GM21717 (cell line): Measurements from ENCODE around the gene TRMT10B.
A peak's percentile ranks its signal among the peaks of the same experiment; 100 is the strongest.
"Not testable (repeated sequence)": the region's sequence is repeated elsewhere in the genome, so short reads cannot be mapped to it uniquely, and the experiment has no call there.

ENCODE experiments used
- ATAC-seq: cut with Tn5 transposase; IDR thresholded peaks from one replicate; pipeline ENCODE4 v1.9.1; 2021; ENCODE audit warnings: mild to moderate bottlenecking, moderate library complexity; ENCODE audit not compliant: unreplicated experiment

TRMT10B gene

DNA sequence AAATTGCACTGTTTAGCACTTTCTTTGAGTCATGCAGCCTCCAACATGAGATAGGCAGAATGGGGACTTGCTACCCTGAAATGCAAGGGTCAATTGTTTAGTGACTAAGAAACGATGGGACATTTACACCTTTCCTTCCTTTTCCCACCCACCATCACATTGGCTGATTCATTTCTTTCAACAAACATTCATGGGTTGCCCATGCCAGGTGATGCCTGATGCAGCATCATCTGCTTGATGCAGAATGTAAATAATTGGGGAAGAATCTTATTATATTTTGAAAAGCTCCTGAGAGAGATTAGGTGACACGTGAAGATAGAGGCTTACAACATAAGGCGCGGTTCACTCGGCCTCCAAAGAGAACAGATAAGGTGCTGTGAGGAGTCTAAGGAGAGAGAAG, 4.5 kb upstream of the TRMT10B start:
- ATAC-seq: no peak

DNA sequence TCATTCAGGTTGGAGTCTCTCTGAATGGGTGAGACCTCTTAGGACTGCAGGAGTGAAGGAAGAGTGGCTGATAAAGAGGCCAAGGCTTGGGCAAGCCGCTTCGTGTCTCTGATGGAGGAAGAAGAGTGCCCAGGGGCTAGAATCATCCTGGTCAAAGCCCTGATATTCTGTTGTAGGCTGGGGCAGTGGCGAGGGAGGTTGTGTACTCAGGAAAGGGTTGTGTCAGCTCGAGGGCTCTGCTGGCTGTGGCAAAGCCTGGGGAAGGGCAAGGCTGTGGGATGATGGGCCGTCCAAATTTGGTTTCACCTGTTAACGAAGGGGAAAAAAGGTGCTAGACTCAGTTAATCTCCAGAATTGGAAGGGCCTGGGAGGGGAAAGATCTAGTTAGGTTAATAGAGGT, 2.4 kb upstream of the TRMT10B start:
- ATAC-seq: no peak

DNA sequence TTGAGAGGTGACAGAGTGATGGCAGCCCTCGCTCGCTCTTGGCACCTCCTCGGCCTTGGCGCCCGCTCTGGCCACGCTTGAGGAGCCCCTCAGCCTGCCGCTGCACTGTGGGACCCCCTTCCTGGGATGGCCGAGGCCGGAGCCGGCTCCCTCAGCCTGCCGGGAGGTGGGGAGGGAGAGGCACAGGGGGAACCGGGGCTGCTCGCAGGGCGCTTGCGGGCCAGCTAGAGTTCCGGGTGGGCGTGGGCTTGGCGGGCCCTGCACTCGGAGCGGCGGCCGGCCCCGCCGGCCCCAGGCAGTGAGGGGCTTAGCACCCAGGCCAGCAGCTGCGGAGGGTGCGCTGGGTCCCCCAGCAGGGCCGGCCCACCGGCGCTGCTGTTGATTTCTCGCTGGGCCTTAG, 1.9 kb upstream of the TRMT10B start:
- not testable (repeated sequence) for ATAC-seq

DNA sequence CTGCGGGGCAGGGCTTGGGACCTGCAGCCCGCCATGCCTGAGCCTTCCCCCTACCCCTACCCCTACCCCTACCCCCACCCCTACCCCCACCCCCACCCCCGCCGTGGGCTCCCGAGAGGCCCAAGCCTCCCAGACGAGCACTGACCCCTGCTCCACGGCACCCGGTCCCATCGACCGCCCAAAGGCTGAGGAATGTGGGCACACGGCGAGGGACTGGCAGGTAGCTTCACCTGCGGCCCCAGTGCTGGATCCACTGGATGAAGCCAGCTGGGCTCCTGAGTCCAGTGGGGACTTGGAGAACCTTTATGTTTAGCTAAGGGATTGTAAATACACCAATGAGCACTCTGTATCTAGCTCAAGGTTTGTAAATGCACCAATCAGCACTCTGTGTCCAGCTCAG, 1.5 kb upstream of the TRMT10B start:
- ATAC-seq: not testable (repeated sequence)

DNA sequence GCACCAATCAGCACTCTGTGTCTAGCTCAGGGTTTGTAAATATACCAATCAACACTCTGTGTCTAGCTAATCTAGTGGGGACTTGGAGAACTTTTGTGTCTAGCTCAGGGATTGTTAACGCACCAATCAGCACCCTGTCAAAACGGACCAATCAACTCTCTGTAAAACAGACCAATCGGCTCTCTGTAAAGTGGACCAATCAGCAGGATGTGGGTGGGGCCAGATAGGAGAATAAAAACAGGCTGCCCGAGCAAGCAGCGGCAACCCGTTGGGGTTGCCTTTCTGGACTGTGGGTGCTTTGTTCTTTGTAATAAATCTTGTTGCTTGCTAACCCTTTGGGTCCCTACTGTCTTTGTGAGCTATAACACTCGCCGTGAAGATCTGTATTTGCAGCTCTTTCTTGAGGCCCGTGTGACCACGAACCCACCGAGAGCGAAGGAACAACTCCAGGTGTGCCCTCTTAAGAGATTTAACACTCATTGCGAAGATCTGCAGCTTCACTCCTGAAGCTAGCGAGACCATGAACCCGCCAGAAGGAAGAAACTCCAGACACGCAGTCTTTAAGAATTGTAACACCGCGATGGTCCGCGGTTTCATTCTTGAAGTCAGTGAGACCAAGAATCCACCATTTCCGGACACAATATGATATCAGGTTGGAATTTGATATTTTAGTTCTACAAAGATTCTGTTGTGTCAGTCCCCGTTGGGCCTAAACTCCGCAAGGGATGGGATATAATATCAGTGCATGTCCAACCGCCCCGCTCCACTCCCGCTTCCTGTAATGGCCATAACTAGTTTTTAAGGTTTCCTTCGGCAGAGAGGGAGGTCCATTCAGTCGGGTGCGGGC, 740 bp upstream of the TRMT10B start:
- ATAC-seq: no peak

DNA sequence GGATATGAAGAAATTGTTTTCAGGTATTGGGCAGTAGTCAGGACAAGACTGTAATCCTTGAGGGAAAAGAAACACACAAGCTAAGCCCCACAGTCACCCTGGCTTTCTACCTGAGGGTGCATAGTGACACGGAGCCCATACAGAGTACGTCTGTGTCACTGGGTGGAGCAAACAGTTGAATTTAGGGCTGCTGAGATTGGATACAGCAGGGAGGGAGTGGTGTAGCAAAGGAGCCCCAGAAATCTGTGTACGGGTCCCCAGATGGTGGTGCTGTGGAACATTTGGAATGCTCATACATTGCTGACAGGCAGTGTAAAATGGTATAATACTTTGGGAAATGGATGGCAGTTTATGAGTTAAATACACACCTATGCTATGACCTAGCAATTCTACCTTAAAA, 5.1 kb downstream of the TRMT10B start:
- ATAC-seq: no peak

DNA sequence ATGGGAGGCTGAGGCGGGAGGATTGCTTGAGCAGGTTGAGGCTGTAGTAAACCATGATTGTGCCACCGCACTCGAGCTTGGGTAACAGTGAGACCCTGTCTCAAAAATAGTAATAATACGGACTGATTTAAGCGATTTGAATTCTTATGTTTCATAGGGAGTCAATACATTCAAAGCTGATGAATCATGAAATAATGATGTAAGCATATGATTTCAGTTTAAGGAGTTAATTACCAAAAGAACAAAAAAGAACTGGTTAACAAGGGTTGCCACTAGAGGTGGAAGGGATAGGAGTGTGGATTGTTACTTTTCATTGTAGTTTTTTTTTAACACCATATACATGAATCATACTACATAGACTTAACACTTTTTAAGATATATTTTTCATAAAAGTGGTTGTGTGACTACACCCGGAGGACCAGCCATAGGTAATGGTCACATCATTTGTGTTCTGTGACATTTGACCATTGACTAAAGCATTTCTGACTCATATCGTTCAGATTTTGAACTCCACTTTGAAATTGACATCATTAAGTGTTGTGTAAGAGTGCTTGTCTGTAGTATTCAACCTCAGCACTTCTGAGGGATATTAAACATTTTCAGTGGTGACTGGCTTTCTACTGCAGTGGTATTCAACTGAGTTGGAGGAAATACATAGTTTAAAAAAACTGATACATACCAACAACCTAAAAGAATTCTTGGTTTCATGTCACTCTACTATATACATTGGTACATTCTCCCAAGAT, 7.0 kb downstream of the TRMT10B start:
- ATAC-seq: no peak

DNA sequence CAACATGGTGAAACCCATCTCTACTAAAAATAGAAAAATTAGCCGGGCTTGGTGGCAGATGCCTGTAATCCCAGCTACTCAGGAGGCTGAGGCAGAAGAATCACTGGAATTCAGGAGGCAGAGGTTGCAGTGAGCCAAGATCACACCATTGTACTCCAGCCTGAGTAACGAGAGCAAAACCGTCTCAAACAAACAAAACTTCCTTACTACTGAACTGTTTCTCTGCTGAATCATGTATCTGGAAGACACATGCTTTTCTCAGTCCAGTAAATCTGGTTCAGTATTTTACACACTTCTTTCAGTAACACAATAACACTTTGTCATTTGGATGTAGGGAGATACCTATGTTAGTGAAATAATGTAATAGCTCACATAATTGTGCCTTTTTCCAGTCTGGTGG, 7.9 kb downstream of the TRMT10B start:
- no peak for ATAC-seq

DNA sequence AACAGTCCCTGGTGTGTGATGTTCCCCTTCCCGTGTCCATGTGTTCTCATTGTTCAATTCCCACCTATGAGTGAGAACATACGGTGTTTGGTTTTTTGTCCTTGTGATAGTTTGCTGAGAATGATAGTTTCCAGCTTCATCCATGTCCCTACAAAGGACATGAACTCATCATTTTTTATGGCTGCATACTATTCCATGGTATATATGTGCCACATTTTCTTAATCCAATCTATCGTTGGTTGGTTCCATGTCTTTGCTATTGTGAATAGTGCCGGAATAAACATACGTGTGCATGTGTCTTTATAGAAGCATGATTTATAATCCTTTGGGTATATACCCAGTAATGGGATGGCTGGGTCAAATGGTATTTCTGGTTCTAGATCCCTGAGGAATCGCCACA, 11.7 kb downstream of the TRMT10B start:
- not testable (repeated sequence) for ATAC-seq

DNA sequence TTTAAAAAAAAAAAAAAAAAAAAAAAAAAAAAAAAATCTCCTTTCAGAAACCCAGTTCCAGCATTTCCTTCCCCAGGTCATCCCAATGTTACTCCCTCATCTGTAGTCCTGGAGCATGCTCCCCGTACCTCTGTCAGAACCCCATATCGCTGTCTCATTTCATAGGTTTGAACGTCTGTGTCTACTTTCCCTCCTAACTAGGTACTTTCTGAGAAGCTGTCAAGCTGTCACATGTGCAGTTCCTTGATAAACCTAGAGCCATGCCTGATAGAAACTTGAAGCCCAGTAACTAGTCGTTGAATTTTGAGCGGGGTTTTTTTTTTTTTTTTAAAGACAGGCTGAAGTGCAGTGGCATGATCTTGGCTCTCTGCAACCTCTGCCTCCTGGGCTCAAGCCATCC, 15.7 kb downstream of the TRMT10B start:
- no peak for ATAC-seq

DNA sequence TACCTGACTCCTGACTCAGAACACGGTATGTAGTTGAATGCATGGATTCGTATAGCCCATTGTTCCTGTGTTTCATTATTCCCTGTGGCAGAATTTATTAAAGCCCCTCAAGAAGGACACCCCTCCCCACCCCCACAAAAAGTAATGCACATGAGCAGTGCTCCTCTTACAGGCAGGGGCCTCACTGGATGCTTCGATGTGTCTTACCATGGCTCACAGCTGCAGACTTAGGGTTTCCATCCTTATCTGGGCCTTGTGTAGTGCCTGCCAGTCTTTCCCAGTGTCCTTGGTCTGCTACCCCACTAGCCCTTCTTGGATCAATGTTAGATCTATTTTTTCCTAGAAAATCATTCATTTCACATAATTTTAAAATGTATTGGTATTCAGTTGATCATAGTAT, 16.4 kb downstream of the TRMT10B start:
- no peak for ATAC-seq

DNA sequence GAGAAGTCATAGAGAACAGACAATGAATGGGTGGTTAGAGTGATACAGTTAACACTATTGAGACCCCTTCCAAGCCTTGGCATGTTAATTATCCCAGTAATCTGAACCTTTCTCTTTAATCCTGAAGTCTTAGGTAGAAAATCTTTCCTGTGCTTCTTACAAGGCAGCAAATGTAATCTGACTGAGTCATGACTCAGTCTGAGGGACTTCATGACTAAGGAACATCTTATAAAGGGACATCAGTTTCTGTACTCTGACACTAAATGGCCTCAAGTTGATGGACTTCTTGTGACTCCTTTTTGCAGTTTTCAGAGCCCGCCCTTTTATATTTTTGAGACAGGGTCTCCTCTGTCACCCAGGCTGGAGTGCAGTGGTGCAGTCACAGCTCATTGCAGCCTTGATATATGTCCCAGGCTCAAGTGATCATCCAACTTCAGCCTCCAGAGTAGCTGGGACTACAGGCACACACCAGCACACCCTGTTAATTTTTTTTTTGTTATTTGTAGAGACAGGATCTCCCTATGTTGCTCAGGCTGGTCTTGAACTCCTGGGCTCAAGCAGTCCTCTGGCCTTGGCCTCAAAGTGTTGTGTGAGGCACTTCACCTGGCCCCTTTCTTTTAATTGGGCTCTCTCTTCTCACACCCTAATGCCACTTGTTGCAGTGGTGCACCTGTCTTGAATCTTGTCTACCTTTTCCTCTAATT, 21.8 kb downstream of the TRMT10B start:
- no peak for ATAC-seq

DNA sequence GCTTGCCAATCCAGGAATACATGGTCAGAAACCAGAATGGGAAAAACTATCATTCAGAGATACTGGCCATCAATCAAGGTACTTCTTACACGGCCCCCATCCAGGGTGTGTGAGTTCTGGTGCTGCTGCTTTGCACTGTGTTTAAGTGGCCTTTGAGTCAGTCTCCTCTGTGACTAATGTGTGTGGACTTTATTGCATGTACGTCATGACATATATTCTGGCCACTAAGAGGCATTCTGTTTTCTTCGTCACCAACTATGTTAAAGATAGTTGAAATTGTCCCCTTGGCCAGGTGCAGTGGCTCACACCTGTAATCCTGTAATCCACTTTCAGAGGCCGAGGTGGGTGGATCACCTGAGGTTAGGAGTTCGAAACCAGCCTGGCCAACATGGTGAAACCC, 22.7 kb downstream of the TRMT10B start:
- no peak for ATAC-seq

DNA sequence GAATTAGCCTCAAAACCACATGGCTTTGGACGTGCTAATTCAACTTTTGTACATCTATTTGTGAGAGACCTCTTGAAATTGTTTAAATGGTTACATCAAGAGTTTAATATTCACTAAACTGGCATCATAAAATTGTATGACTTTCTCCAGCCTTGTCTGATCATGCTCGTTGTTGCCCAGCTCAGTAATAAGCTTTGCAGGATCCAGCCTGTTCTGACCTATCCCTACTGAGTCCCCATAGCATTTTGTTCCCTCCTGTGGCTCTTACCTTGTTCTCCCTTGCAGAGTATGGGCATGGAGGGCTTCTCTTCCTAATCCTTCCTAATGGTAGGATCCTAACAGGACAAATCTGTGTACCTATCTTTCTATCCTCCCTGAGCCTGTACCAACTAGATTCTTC, 24.9 kb downstream of the TRMT10B start:
- no peak for ATAC-seq

DNA sequence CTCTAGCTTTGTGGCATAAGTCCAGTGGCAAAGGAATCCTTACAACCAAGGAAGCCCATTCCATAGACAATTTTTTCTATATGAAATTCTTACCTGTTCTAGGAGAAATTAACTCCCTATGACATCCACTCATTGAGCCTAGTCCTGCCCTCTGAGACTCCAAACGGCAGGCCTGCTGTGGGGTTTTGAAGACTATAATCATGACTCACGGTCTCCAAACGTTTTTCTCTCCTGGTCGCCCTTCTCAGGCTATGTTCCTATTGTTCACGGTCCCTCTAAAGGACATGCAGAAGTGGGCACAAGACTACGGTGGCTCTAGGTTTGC, 30.6 kb downstream of the TRMT10B start:
- ATAC-seq: peak; percentile 10

DNA sequence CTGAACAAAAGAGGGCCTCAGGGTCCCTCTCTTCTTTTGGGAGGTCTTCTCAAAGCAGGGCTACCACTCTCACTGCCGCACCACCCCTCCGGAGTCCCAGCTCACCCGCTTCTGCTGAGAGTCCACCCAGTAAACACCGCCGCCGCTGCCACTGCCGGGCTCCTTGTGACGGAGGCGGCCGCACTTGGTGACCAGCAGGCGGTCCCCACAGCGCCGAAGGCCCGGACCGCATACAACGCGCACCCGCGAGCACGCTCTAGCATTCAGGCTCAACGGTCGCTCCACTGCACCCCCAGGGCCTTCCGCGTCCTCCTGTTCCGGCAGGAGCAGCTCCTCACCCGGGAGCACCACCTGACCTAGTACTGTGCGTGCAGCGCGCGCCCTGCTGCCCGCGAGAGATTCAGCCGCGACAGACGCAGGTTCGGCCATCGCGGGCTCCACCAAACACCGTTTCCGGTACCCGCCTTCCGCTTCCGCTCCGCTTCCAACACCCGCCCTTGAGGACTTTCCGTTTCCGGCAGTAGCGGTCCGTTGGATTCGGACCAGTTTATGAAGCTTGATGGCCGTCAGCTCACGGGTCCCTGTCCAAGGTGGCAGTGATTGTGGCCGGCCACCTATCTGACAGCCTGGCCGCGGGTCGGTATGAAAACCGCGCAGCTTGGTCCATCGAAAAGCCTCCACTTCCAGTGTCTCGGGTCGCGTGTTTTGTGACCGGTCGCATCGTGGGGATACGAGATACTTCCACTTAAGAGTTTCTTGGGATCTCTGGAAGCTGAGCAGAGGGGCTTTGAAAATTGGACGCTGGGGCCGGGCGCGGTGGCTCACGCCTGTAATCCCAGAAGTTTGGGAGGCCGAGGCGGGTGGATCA, 31.2 kb downstream of the TRMT10B start, which contains the start of gene EXOSC3:
Gene EXOSC3, minus strand, starts transcription at position 449 of the 868 bp plus-strand sequence. Its CDS starts 20 bp downstream, at position 429.
- peak; percentile 89 for ATAC-seq

DNA sequence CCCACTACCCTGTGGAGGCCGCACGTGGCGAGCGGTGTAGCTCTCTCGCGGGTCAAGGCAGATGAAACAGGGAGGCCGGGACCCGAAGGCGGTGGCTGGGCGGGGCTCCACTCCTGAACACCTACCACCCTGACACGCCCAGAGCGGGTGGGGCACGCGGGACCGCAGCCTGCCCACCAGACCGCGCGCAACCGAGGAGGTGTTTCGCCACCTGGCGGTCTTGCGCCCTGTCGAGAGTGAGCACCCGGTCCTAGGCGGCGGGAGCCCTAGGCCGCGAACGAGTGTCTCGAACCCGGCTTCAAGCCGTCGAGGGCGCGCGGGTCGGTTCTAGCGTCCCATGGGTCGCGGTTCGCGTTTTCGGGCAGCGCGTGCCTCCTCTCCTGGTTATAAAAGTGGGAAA, 33.5 kb downstream of the TRMT10B start:
- no peak for ATAC-seq

DNA sequence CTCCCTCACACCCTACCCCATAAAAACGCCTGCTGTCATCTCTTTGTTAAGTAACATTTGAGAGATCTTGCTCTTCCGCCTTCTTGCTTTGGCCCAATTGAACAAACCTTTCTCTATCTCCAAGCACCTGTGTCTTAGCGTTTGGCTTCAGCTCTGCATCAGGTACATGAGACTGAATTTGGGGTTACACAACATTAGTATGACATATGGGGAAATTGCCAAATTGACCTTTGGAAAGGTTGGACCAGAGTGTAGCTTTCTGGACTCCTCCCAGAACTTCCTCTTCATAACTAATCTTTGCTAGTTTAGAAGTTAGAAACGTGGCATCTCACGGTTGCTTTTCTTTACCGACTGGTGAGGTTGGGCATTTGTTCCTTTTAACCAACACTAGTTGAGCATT, 34.7 kb downstream of the TRMT10B start:
- ATAC-seq: no peak

DNA sequence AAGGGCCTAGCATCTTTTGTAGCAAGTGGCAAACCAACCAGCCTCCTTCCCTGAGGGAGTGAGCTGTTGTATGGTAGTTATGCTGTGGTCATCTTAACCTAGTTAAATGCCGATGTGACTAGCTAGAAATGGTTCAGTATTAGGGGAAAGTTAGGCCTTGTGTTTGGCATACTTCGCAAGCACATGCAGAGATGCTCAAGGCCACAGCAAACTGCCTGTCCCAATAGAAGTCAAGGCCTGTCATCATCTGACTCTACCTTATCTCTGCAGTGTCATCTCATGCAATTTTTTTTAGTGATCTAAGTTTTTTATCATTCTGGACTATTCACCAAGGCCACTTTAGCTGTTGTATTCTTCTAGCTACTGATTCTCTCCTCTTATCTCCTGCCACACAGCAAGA, 36.5 kb downstream of the TRMT10B start:
- no peak for ATAC-seq

DNA sequence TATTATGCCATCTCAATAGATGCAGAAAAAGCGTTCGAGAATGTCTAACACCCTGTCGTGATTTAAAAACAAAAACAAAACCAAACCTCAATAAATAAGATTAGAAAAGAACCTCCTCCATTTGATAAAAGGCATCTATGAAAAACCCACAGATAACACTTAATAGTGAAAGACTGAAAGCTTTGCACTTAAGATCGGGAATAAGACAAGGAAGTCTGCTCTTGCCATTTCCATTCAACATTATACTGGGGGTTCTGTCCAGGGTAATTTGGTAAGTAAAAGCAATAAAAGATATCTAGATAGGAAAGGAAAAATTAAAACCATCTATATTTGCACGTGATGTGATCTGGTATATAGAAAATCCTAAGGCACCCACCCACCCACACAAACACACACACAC, 38.5 kb downstream of the TRMT10B start:
- ATAC-seq: no peak

DNA sequence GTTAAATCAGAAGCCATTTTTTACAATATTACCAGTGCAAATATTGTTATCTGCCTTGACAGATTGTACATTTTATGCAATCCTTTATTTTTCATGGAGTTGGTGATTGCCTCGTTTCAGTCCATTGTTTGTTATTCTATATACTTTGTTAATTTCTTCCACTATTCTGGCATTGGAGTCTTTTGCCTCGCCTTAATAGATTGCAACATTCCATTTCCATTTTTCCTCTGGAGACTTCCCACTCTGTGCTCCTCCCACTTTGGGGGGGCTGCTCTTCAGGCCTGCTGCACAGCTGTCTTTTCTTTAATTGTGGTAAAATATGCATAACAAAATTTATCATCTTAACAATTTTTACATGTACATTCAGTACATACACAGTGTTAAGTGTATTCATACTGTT, 42.6 kb downstream of the TRMT10B start:
- no peak for ATAC-seq
